ENCODE measurements around the gene ZNF423. TPM values are rescaled to one million over a fixed set of nuclear protein-coding genes. Genes with fewer than 3 reads are reported as not detected.

The ZNF423 gene
- total RNA-seq, 3 donors from 2014 or later (not counting 1 experiment from before 2014, with no cell fraction given), result not detected

- Histone ChIP-seq H3K9me3 (ENCODE audit: control insufficient read depth, insufficient read depth, low read length) (no peaks in the 10 kb centered on the region), H3K36me3 (ENCODE audit: control insufficient read depth, insufficient read depth, low read length) (no peaks in the 10 kb centered on the region), H3K4me3 (ENCODE audit: low read length) (no peak overlapping the region), H3K27ac (ENCODE audit: low read length) (no peak overlapping the region), H3K4me1 (ENCODE audit: control insufficient read depth, insufficient read depth, low read length) (no peaks in the 10 kb centered on the region), H3K27me3 (ENCODE audit: control insufficient read depth, insufficient read depth, low read length) (no peaks in the 10 kb centered on the region)
- WGBS (ENCODE audit: insufficient coverage), result 75% methylated on average over 22 of the region's 22 CpGs
- DNase-seq (no peak), ATAC-seq (no peak)
- Mint-ChIP-seq H3K27ac (no peak overlapping the region), H3K4me1 (no peaks in the 10 kb centered on the region), H3K27me3 (ENCODE audit: low read depth in 2 of 2) (no peaks in the 10 kb centered on the region), H3K4me3 (no peak overlapping the region), H3K36me3 (no peaks in the 10 kb centered on the region), H3K9me3 (no peaks in the 10 kb centered on the region)
- no peak for TF ChIP-seq CTCF (IDR thresholded peaks at IDR 0.05)
- intact Hi-C loops (cut with micrococcal nuclease), result no loop called here
These were observed 216.0 kb downstream of the ZNF423 start for GRCh38 chr16:49639739-49640431.

- ATAC-seq (no peak), DNase-seq (no peak)
- Mint-ChIP-seq H3K4me3 (no peak overlapping the region), H3K27ac (no peak overlapping the region), H3K9me3 (no peaks in the 10 kb centered on the region), H3K27me3 (ENCODE audit: low read depth in 2 of 2) (no peaks in the 10 kb centered on the region), H3K36me3 (no peaks in the 10 kb centered on the region), H3K4me1 (no peaks in the 10 kb centered on the region)
- no peak for TF ChIP-seq CTCF (IDR thresholded peaks at IDR 0.05)
- Histone ChIP-seq H3K27ac (ENCODE audit: low read length) (no peak overlapping the region), H3K9me3 (ENCODE audit: control insufficient read depth, insufficient read depth, low read length) (no peaks in the 10 kb centered on the region), H3K4me1 (ENCODE audit: control insufficient read depth, insufficient read depth, low read length) (no peaks in the 10 kb centered on the region), H3K27me3 (ENCODE audit: control insufficient read depth, insufficient read depth, low read length) (no peaks in the 10 kb centered on the region), H3K36me3 (ENCODE audit: control insufficient read depth, insufficient read depth, low read length) (no peaks in the 10 kb centered on the region), H3K4me3 (ENCODE audit: low read length) (no peak overlapping the region)
- WGBS (ENCODE audit: insufficient coverage), result 86% methylated on average over 22 of the region's 23 CpGs
- intact Hi-C loops (cut with micrococcal nuclease), result no loop called here
These were observed 217.0 kb downstream of the ZNF423 start for GRCh38 chr16:49638673-49639610.

- intact Hi-C loops (cut with micrococcal nuclease), result no loop called here
- WGBS (ENCODE audit: insufficient coverage), result 94% methylated on average over 42 of the region's 42 CpGs
- no peaks in the 10 kb centered on the region for H3K4me1 ChIP-seq (ENCODE audit: control insufficient read depth, insufficient read depth, low read length)
- no peaks in the 10 kb centered on the region for H3K27me3 ChIP-seq (ENCODE audit: control insufficient read depth, insufficient read depth, low read length)
- no peak overlapping the region for H3K27ac ChIP-seq (ENCODE audit: low read length)
- no peak overlapping the region for H3K4me3 ChIP-seq (ENCODE audit: low read length)
- no peak for TF ChIP-seq CTCF (IDR thresholded peaks at IDR 0.05)
- Mint-ChIP-seq H3K9me3 (no peaks in the 10 kb centered on the region), H3K4me3 (no peak overlapping the region), H3K27me3 (ENCODE audit: low read depth in 2 of 2) (no peaks in the 10 kb centered on the region), H3K4me1 (no peaks in the 10 kb centered on the region), H3K36me3 (no peaks in the 10 kb centered on the region), H3K27ac (no peak overlapping the region)
- no peaks in the 10 kb centered on the region for H3K9me3 ChIP-seq (ENCODE audit: control insufficient read depth, insufficient read depth, low read length)
- no peak for ATAC-seq
- no peak for DNase-seq
- H3K36me3 ChIP-seq (ENCODE audit: control insufficient read depth, insufficient read depth, low read length), result no peaks in the 10 kb centered on the region
These were observed 217.8 kb downstream of the ZNF423 start for GRCh38 chr16:49637933-49638672.
